ENCODE measurements around the gene EDRF1. TPM values are rescaled to one million over a fixed set of nuclear protein-coding genes. Genes with fewer than 3 reads are reported as not detected.
A peak's percentile ranks its signal among the peaks of the same experiment; 100 is the strongest.

Gene EDRF1
- total RNA-seq, 4 donors from 2014 or later: 20.2 to 35.1 (median 26.3) TPM

DNA sequence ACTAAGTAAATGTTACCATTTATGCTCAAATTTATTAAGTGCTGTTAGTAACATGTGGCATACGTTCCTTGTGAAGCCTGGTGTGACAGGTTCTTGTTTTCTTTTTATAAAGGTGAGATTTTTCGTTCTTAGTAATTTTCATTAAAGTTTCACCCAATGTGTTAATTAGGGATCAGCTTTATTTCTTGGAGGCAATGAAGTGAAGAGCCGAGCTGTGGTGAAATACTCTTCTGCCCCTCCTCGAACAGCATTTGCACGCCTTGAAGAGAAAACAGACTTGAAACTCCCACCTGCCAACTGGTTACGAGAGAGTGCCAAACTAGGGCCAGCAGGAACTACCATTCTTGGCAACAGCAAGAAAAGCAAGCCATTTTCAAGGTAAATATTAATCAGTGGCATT, 1.5 kb downstream of the EDRF1 start:
- Histone ChIP-seq H3K4me3 (peak overlapping the region in 1 of 4 donors; percentile 85), H3K9me3 (no peaks in the 10 kb centered on the region), H3K27ac (no peak overlapping the region), H3K36me3 (peaks cover 0 to 47% (median 16%) of the 10 kb centered on the region in 4 donors), H3K4me1 (peaks cover 4 to 25% (median 11%) of the 10 kb centered on the region in 4 donors), H3K27me3 (no peaks in the 10 kb centered on the region)
- in situ Hi-C loops (cut with MboI; ENCODE audit: low pct_ligation_motif_present in 1 of 4, low pct_unique_long_range_greater_than_20kb in 1 of 4, low sequenced_read_pairs in 3 of 4) (loop anchor here in 1 of 4 donors (25.0 kb wide), 1 partner anchor 684 kb away; no protein-coding TSS in a partner anchor), intact Hi-C loops (cut with DNase I; ENCODE audit: low total_unique reads) (no loop called here)
- TF ChIP-seq POLR2AphosphoS5 (IDR thresholded peaks at IDR 0.05): no peak
- TF ChIP-seq, protein P1, sequence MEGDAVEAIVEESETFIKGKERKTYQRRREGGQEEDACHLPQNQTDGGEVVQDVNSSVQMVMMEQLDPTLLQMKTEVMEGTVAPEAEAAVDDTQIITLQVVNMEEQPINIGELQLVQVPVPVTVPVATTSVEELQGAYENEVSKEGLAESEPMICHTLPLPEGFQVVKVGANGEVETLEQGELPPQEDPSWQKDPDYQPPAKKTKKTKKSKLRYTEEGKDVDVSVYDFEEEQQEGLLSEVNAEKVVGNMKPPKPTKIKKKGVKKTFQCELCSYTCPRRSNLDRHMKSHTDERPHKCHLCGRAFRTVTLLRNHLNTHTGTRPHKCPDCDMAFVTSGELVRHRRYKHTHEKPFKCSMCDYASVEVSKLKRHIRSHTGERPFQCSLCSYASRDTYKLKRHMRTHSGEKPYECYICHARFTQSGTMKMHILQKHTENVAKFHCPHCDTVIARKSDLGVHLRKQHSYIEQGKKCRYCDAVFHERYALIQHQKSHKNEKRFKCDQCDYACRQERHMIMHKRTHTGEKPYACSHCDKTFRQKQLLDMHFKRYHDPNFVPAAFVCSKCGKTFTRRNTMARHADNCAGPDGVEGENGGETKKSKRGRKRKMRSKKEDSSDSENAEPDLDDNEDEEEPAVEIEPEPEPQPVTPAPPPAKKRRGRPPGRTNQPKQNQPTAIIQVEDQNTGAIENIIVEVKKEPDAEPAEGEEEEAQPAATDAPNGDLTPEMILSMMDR (IDR thresholded peaks at IDR 0.05): no peak
- no peak for TF ChIP-seq POLR2A (IDR thresholded peaks at IDR 0.05)
- no peak for TF ChIP-seq EP300 (IDR thresholded peaks at IDR 0.05; ENCODE audit: low read depth)
- DNase-seq: no peak
- WGBS, 2 donors (ENCODE audit: low coverage in 1 of 2): 69 to 73% methylated on average over 6 of the region's 6 CpGs

DNA sequence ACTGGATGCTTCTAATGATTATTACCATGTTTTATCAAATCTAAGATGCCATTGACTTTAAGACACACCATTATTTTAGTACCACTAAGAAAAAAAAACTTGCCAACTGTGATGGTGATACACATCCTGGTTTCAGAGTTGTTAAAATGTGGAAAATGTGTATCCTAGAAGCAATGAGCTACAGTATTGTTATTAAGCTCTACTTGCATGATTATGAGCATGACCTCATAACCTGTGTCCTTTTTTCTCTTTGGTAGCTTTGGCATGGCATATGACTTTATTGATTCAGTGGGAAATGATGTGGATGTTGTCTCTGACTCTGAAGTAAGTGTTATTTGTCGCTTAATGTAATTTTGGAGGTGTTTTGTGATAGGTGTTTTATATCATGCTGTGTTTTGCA, 3.3 kb downstream of the EDRF1 start:
- Histone ChIP-seq H3K27ac (no peak overlapping the region), H3K27me3 (no peaks in the 10 kb centered on the region), H3K4me3 (no peak overlapping the region), H3K36me3 (peaks cover 0 to 56% (median 22%) of the 10 kb centered on the region in 4 donors), H3K9me3 (no peaks in the 10 kb centered on the region), H3K4me1 (peaks cover 4 to 38% (median 20%) of the 10 kb centered on the region in 4 donors)
- in situ Hi-C loops (cut with MboI; ENCODE audit: low pct_ligation_motif_present in 1 of 4, low pct_unique_long_range_greater_than_20kb in 1 of 4, low sequenced_read_pairs in 3 of 4) (loop anchor here in 1 of 4 donors (25.0 kb wide), 1 partner anchor 686 kb away; no protein-coding TSS in a partner anchor), intact Hi-C loops (cut with DNase I; ENCODE audit: low total_unique reads) (no loop called here)
- DNase-seq: no peak
- WGBS, 2 donors (ENCODE audit: low coverage in 1 of 2): 95 to 100% methylated on average over 1 of the region's 1 CpG
- TF ChIP-seq EP300 (IDR thresholded peaks at IDR 0.05; ENCODE audit: low read depth) (no peak), POLR2A (IDR thresholded peaks at IDR 0.05) (no peak), POLR2AphosphoS5 (IDR thresholded peaks at IDR 0.05) (no peak)
- TF ChIP-seq, protein P1 (IDR thresholded peaks at IDR 0.05): no peak

DNA sequence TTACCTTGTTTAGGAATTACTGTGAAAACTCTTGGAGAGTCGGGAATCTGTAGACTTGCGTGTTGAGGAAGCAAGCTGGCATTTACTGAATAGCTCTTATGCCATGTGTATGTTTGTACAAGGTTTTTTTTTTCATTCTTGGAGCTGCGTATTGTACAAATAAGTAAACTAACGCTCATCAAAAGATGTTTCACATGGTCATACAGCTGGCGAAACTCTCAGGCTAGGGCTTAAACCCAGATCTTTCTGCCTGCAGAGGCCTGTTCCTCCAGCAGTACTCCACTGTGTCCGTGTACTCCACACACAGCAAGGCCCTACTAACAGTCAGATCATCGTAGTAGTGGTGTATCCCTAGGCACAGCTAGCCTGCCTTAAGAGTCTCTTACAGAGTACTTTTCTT, 7.4 kb downstream of the EDRF1 start:
- H3K4me3 ChIP-seq: no peak overlapping the region
- WGBS, 2 donors (ENCODE audit: low coverage in 1 of 2): 40 to 61% methylated on average over 5 to 7 of the region's 7 CpGs
- H3K27me3 ChIP-seq: no peaks in the 10 kb centered on the region
- intact Hi-C loops (cut with DNase I; ENCODE audit: low total_unique reads) (no loop called here), in situ Hi-C loops (cut with MboI; ENCODE audit: low pct_ligation_motif_present in 1 of 4, low pct_unique_long_range_greater_than_20kb in 1 of 4, low sequenced_read_pairs in 3 of 4) (no loop called here)
- peaks cover 0 to 18% (median 9%) of the 10 kb centered on the region in 4 donors for H3K4me1 ChIP-seq
- H3K36me3 ChIP-seq: peaks cover 0 to 84% (median 41%) of the 10 kb centered on the region in 4 donors
- TF ChIP-seq, protein P1 (IDR thresholded peaks at IDR 0.05): no peak
- TF ChIP-seq POLR2AphosphoS5 (IDR thresholded peaks at IDR 0.05) (no peak), EP300 (IDR thresholded peaks at IDR 0.05; ENCODE audit: low read depth) (no peak), POLR2A (IDR thresholded peaks at IDR 0.05) (no peak)
- no peak for DNase-seq
- peak overlapping the region; percentile 27 to 57 (median 46) for H3K27ac ChIP-seq
- H3K9me3 ChIP-seq: no peaks in the 10 kb centered on the region

DNA sequence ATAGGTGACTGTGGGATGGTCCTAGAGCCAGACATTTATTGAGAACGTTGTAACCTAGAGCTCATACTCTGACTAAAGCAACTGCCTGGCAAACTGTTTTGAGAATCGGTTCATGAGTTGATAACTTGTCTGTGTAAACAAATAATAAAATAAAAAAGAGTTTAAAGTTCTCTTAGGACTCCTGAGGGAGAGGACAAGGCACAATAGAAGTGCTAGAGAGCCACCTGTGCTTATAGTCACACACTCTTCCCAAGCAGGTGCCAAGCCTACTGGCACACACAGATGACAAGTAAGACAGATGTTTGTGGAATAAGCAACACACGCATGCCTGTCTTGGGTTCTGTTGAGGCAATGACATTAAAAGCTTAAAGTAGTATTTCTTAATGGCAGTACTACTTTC, 7.9 kb downstream of the EDRF1 start:
- in situ Hi-C loops (cut with MboI; ENCODE audit: low pct_ligation_motif_present in 1 of 4, low pct_unique_long_range_greater_than_20kb in 1 of 4, low sequenced_read_pairs in 3 of 4): no loop called here
- Histone ChIP-seq H3K27me3 (no peaks in the 10 kb centered on the region), H3K4me3 (no peak overlapping the region), H3K9me3 (no peaks in the 10 kb centered on the region), H3K27ac (peak overlapping the region; percentile 27 to 57 (median 46)), H3K4me1 (peaks cover 0 to 15% (median 9%) of the 10 kb centered on the region in 4 donors), H3K36me3 (peaks cover 0 to 84% (median 43%) of the 10 kb centered on the region in 4 donors)
- 22 to 43% methylated on average over 2 to 3 of the region's 3 CpGs for WGBS, 2 donors (ENCODE audit: low coverage in 1 of 2)
- DNase-seq: peak; percentile 15
- intact Hi-C loops (cut with DNase I; ENCODE audit: low total_unique reads): no loop called here
- TF ChIP-seq, protein P1 (IDR thresholded peaks at IDR 0.05): no peak
- peak in 1 of 3 donors; percentile 28 for TF ChIP-seq POLR2AphosphoS5 (IDR thresholded peaks at IDR 0.05)
